KOPT-K1 (cell line): ENCODE measurements around the gene STN1.

ENCODE experiments used
- H3K27ac ChIP-seq: fragments of 200-600 bp; sonication (generic); 2 replicates; pipeline ENCODE4 v1.5.1; 2016; ENCODE audit warnings: antibody characterized with exemption, mild to moderate bottlenecking, low read depth, low read length; ENCODE audit not compliant: poor library complexity, severe bottlenecking
- H3K36me3 ChIP-seq: fragments of 200-600 bp; sonication (generic); 2 replicates; pipeline ENCODE4 v1.5.1; 2017; ENCODE audit warnings: antibody characterized with exemption, mild to moderate bottlenecking, low read length, moderate library complexity; ENCODE audit not compliant: insufficient read depth
- H3K9me3 ChIP-seq: fragments of 200-600 bp; sonication (generic); 2 replicates; pipeline ENCODE4 v1.5.1; 2017; ENCODE audit warnings: antibody characterized with exemption, low read length, mild to moderate bottlenecking; ENCODE audit not compliant: insufficient read depth, poor library complexity, severe bottlenecking

The STN1 gene

DNA sequence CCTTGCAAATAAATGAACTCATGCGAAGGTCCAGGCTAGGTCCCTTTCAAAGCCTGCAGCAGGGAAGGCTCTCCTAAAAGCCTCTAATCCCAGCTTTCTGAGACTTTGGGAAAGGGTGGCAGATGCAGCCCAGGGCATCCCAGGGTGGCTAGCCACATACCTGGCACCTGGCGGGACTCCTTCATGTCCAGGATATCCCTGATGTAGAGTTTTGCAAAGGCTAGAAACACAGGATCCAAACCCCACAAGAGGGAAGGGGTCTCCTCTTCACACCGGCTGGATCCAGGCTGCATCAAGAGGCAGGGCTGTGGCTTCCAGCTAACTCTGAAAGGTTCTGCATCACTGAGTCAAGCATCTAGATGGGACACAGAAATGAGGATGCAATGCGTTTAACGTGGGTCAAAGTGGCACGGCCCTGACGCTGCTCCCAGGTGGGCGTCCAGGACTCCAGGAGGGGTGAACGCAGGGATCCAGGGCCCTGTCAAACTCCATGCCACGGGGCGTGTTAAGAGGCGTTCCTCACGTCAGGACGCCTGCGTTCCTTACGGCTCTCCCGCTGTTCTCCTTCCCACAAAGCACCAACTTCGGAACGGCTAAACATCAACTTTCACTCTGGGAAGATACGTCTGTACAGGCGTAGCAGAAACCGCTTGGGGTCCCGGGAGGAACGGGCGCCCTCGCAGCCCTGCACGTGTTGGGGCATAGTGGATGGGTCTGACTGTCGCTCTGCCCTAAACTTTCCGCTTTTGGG lies 507 bp downstream of the STN1 start:
- H3K36me3 ChIP-seq = peaks cover 17% of the 10 kb centered on the region
- peak overlapping the region; percentile 95 for H3K27ac ChIP-seq
- peaks cover 15% of the 10 kb centered on the region for H3K9me3 ChIP-seq

DNA sequence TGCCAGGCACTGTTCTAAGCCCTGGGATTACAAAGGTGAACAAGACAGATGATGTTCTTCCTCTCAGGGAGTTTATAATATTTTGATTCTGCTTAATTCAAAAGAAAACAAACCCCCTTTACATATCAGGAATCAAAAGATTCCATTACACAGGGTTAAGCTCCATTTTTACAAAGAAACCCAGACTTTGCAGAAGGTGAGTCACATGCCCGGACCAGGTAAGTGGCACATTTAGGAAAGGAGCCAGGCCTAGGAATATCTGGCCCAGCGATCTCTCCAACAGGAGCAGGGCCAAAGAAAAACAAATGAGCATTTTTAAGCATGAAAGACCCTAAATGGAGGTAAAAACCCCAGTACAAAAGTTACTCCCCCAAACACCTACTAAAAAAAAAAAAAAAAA lies 1.1 kb downstream of the STN1 start:
- H3K27ac ChIP-seq = peak overlapping the region; percentile 95
- peaks cover 15% of the 10 kb centered on the region for H3K9me3 ChIP-seq

GRCh38 chr10:103916254-103916653 lies 1.7 kb downstream of the STN1 start:
- H3K36me3 ChIP-seq = peaks cover 17% of the 10 kb centered on the region
- peaks cover 15% of the 10 kb centered on the region for H3K9me3 ChIP-seq
- H3K27ac ChIP-seq = peak overlapping the region; percentile 95

More for the DNA sequence above, 1.1 kb downstream of the STN1 start:
- H3K36me3 ChIP-seq = peaks cover 17% of the 10 kb centered on the region

DNA sequence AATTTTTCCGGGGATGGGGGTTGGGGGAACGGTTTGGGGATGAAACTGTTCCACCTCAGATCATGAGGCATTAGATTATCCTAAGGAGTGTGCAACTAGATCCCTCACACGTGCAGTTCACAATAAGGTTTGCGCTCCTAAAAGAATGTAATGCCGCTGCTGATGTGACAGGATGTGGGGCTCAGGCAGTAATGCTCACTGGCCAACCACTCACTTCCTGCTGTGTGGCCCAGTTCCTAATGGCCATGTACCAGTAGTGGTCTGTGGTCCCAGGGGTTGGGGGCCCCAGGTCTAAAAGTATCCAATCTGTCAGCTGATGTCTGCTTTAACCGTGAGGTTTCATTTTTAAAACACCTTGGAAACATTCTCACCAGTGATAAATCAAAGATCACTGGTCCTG lies 2.2 kb downstream of the STN1 start:
- Histone ChIP-seq H3K9me3 (peaks cover 15% of the 10 kb centered on the region), H3K36me3 (peaks cover 17% of the 10 kb centered on the region), H3K27ac (peak overlapping the region; percentile 95)

DNA sequence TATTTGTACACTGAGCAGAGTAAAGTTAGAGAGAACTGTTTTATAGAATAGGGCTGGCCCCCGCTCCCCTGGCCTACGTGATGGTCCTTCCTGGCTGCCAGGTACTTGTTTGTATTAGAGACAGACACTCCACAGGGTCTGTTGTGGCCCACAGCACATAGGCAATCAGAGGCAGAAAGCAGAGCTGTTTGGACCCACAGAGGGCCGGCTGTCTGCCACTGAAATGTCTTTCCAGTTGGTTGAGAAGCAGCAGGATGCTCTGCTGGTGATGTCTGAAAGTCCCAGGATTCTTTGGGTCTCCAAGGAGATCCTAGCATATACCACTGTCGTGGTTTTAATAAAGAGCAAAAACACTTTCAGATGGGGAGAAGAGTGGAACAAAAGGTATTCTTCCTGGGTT lies 5.2 kb downstream of the STN1 start:
- peaks cover 17% of the 10 kb centered on the region for H3K36me3 ChIP-seq
- peak overlapping the region; percentile 97 for H3K27ac ChIP-seq
- peaks cover 15% of the 10 kb centered on the region for H3K9me3 ChIP-seq

DNA sequence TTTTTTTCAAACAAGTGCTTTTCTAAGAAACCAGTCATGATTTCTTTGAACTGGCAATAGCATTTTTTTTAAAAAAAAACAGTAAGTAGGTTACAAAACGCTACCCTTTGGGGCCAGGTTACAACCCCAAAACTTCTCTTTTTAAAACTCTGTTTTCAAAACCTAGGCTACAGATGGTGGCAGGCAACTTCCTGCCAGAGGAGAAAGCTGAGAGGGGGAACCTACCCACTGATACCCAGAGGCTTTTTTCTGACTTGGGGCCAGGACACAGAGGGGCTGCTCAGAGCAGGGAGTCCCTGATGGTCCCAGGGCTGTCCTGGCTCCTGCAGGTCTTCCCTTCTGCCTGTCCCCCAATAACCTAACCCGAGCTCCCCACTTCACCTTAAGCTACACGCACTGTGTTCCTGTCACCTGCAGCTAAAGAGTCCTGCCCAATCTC lies 6.9 kb downstream of the STN1 start:
- Histone ChIP-seq H3K36me3 (peaks cover 14% of the 10 kb centered on the region), H3K9me3 (peaks cover 15% of the 10 kb centered on the region), H3K27ac (peak overlapping the region; percentile 97)

DNA sequence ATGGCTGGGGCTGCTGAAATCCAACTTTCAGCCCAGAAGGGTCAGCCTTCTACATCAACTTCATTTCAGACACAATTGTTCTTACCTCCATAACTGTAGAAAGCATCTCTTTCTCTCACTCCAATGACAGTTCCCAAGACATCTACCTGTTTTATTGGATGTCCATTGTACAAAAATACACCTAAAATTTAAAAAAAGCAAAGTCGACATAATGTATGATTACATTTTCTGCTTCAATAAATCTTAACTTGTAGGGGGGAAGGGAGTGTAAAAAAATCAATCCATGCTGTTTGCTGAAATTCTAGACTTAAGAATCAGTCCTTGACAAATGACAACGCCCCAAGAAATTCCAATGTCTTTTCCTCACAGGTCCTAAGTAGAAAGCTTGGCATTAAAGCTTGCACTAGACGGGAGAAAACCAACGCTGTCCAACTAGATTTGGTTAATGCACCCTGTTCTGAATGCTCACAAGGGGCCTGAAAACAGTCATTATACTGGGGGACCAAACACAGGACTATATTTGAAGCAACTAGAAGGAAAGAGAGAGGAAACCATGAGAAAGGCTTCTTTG lies 7.5 kb downstream of the STN1 start:
- H3K9me3 ChIP-seq = peaks cover 11% of the 10 kb centered on the region
- peaks cover 8% of the 10 kb centered on the region for H3K36me3 ChIP-seq
- peak overlapping the region; percentile 97 for H3K27ac ChIP-seq

DNA sequence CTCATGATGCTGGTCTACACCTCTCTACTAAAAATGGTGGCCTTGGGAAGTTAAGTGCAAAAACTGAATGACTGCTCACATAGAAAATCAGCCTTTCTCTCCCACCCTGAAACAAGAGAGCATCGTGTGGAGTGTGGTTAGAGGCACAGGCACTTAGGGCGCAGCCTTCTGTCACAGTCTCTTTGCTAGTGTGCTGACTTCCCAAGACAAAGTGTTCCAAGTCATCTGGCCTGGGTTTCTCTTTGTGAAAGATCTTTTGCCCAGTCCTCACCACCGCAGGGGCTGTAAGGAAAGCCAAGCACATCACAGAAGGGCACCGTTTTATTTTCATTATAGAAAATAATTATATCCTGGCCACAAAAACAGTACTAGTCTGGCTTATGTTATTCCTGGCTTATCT lies 12.5 kb downstream of the STN1 start:
- H3K27ac ChIP-seq = peak overlapping the region; percentile 14
- H3K9me3 ChIP-seq = no peaks in the 10 kb centered on the region

DNA sequence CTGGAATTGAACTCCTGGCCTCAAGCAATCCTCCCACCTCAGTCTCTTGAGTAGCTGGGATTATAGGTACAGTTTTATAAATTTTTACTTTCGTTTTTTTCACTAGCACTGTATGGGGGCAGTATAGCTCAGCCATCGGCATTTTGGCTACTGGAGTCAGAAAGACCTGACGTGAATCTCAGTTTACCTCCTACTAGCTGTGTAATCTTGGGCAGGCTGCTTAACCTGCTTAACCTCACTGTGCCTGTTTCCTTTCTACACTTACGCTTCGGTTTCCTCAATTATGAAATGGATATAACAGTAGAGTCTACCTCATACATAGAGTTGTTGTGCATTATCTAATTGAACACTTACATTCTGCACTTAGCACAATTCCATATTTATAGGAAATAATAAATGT lies 16.7 kb downstream of the STN1 start:
- H3K27ac ChIP-seq = no peak overlapping the region
- no peaks in the 10 kb centered on the region for H3K9me3 ChIP-seq
- H3K36me3 ChIP-seq = peaks cover 81% of the 10 kb centered on the region

More for the DNA sequence above, 12.5 kb downstream of the STN1 start:
- H3K36me3 ChIP-seq = peaks cover 43% of the 10 kb centered on the region

DNA sequence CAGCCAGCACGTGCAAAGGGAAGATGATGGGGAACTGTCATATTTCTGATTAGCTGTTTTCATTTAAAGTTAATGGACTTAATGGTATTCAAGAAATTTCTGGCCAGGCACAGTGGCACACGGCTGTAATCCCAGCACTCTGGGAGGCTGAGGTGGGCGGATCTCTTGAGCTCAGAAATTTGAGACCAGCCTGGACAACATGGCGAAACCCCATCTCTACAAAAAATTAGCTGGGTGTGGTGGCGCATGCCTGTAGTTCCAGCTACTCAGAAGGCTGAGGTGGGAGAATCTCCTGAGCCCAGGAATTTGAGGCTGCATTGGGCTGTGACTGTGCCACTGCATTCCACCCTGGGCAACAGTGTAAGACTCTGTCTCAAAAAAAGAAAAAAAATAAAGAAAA lies 18.7 kb downstream of the STN1 start:
- Histone ChIP-seq H3K9me3 (no peaks in the 10 kb centered on the region), H3K36me3 (peaks cover 85% of the 10 kb centered on the region), H3K27ac (no peak overlapping the region)

- no peak overlapping the region for H3K27ac ChIP-seq
- peaks cover 81% of the 10 kb centered on the region for H3K36me3 ChIP-seq
- no peaks in the 10 kb centered on the region for H3K9me3 ChIP-seq
These were observed 20.7 kb downstream of the STN1 start for GRCh38 chr10:103897241-103897774.

- H3K9me3 ChIP-seq = no peaks in the 10 kb centered on the region
- H3K27ac ChIP-seq = no peak overlapping the region
- H3K36me3 ChIP-seq = peaks cover 80% of the 10 kb centered on the region
These were observed 21.8 kb downstream of the STN1 start for GRCh38 chr10:103896225-103896624.

DNA sequence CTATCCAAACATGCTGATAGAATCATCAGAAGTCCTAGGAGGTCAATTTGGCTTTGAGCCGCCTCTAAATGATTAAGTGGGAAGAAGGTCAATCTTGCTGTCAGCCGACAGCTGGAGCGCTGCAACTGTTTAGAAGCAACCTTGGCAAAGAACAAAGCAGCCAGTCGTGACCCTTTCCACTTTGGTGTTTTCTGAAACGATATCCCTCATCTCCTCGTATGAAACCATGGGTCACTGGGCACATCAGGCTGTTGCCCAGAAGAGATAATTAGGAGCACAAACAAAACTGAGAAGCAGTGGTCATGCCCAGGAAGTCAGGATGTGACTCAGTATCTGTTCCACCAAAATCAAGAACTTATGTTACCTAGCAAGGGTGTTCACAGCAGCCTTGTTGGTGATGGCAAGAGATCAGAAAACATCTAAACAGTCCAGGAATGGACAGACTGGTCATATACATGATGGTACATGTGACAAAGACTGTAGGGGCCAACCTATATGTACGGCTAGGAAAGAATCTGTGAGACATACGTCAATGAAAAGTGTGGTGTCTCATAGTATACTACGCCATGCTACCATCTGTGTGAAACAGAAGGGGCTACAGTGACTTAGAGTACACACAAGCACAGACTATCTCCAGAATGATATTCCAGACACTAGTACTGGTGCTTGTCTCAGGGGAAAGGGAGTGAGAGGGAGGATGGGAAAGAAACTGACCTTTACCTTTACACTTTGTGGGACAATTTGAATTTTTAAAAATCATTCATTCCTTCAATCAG lies 22.4 kb downstream of the STN1 start:
- Histone ChIP-seq H3K9me3 (no peaks in the 10 kb centered on the region), H3K27ac (no peak overlapping the region), H3K36me3 (peaks cover 80% of the 10 kb centered on the region)

GRCh38 chr10:103894441-103894864 lies 23.5 kb downstream of the STN1 start:
- no peak overlapping the region for H3K27ac ChIP-seq
- H3K9me3 ChIP-seq = no peaks in the 10 kb centered on the region
- peaks cover 82% of the 10 kb centered on the region for H3K36me3 ChIP-seq

GRCh38 chr10:103893817-103894216 lies 24.2 kb downstream of the STN1 start:
- Histone ChIP-seq H3K9me3 (no peaks in the 10 kb centered on the region), H3K27ac (no peak overlapping the region), H3K36me3 (peaks cover 78% of the 10 kb centered on the region)
